Liver (tissue), 3 donors: ENCODE data around the gene MRPS11.
"Not testable (repeated sequence)": the region's sequence is repeated elsewhere in the genome, so short reads cannot be mapped to it uniquely, and the experiment has no call there.

Experiments
- ATF3 ChIP-seq: IDR thresholded peaks from 2 replicates; pipeline ENCODE4 v1.6.1; 2016; ENCODE audit warnings: antibody characterized with exemption
- CTCF ChIP-seq: fragments of 150-350 bp; IDR thresholded peaks from 2 replicates; pipeline ENCODE4 v1.5.1; 2017; ENCODE audit warnings: improper control_type of control experiment, low read depth, low read length; ENCODE audit not compliant: missing input control
- FOXA1 ChIP-seq: IDR thresholded peaks from 2 replicates; pipeline ENCODE4 v1.6.1; 2016; ENCODE audit warnings: antibody characterized with exemption
- REST ChIP-seq: IDR thresholded peaks from 2 replicates; pipeline ENCODE4 v1.6.1; 2016; ENCODE audit warnings: antibody characterized with exemption, mild to moderate bottlenecking
- donor health status: healthy.
- donor health status: healthy.

- not testable (repeated sequence) for TF ChIP-seq CTCF, REST, FOXA1, ATF3
These were observed 6.3 kb downstream of the MRPS11 start for GRCh38 chr15:88473661-88474293.
